T-helper 2 cell treated with Interferon-gamma antibody and Interleukin-4, amounts not matched to agents 5 μg/mL and 100 μg/mL, for 36 hours (primary cell): Measurements from ENCODE around the gene GSTM1.
"Not testable (repeated sequence)": the region's sequence is repeated elsewhere in the genome, so short reads cannot be mapped to it uniquely, and the experiment has no call there.

Experiments
- DNase-seq: peaks from one replicate; pipeline ENCODE4 v3.0.0; 2021; ENCODE audit warnings: low spot score
- H3K27ac Mint-ChIP-seq: one replicate; pipeline ENCODE4 v1.8.0; 2021; ENCODE audit warnings: mild to moderate bottlenecking, mixed read lengths
- H3K27me3 Mint-ChIP-seq: one replicate; pipeline ENCODE4 v1.8.0; 2021; ENCODE audit warnings: low read depth, mixed read lengths
- H3K36me3 Mint-ChIP-seq: one replicate; pipeline ENCODE4 v1.8.0; 2021; ENCODE audit warnings: low read depth, mixed read lengths
- H3K4me1 Mint-ChIP-seq: one replicate; pipeline ENCODE4 v1.8.0; 2021; ENCODE audit warnings: low read depth, mixed read lengths
- H3K4me3 Mint-ChIP-seq: one replicate; pipeline ENCODE4 v1.8.0; 2022; ENCODE audit warnings: mild to moderate bottlenecking, moderate library complexity, mixed read lengths
- H3K9me3 Mint-ChIP-seq: one replicate; pipeline ENCODE4 v1.8.0; 2021; ENCODE audit warnings: mixed read lengths

GSTM1 gene

GRCh38 chr1:109654519-109654918, 33.1 kb upstream of the GSTM1 start:
- H3K36me3 Mint-ChIP-seq: no peaks in the 10 kb centered on the region
- no peak overlapping the region for H3K27ac Mint-ChIP-seq
- no peak for DNase-seq
- H3K4me1 Mint-ChIP-seq: peaks cover 20% of the 10 kb centered on the region
- H3K9me3 Mint-ChIP-seq: no peaks in the 10 kb centered on the region
- peaks cover 39% of the 10 kb centered on the region for H3K27me3 Mint-ChIP-seq
- peak overlapping the region; percentile 40 for H3K4me3 Mint-ChIP-seq

DNA sequence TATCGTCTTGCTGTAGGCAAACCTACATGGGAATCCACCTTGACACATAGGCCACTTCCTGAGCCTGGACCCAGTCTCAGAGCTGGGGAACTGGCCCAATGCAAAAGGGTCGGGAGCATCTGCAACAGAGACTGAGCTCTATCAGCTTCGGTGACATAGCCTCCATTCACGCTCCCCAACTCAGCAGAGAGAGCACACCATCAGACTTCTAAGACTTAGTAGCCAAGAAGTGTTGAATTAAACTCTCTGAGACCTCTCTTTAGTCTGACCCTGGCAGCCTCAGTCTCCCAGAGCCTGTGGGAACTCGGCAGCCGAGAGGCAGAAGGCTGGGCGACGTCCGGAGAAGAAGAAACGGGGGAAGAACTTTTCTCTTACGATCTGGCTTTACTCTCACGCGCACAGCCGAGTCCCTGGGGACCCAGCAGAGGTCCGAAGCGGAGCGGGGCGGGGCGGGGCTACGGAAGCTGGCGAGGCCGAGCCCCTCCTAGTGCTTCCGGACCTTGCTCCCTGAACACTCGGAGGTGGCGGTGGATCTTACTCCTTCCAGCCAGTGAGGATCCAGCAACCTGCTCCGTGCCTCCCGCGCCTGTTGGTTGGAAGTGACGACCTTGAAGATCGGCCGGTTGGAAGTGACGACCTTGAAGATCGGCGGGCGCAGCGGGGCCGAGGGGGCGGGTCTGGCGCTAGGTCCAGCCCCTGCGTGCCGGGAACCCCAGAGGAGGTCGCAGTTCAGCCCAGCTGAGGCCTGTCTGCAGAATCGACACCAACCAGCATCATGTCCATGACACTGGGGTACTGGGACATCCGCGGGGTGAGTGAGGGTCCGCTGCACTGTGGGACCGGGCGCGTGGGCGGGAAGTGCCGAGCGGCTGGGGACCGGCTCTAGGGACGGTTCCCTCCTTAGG, 31.8 kb upstream of the GSTM1 start, which contains the start of gene GSTM4:
GSTM4 (plus strand) TSS at position 485 of the 905 bp plus-strand sequence; CDS start at position 776, 291 bp downstream.
- H3K36me3 Mint-ChIP-seq: peaks cover 1% of the 10 kb centered on the region
- H3K27me3 Mint-ChIP-seq: peaks cover 31% of the 10 kb centered on the region
- peaks cover 19% of the 10 kb centered on the region for H3K4me1 Mint-ChIP-seq
- DNase-seq: peak; percentile 64
- H3K27ac Mint-ChIP-seq: peak within 1 kb of the TSS; percentile 92
- peak within 1 kb of the TSS; percentile 92 for H3K4me3 Mint-ChIP-seq
- H3K9me3 Mint-ChIP-seq: no peaks in the 10 kb centered on the region

DNA sequence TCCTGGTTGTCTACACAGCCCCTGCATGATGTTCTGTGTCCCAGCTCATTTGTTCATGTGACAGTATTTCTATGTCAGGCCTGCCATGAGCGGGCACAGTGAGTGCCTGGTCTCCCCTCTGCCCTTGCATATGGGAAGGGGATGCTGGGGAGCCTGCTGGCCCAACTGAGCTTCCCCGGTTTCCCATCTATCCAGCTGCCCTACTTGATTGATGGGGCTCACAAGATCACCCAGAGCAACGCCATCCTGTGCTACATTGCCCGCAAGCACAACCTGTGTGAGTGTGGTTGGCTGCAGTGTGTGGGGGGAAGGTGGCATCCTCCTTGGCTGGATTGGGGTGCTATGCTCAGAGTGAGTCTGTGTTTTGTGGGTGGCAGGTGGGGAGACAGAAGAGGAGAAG, 30.2 kb upstream of the GSTM1 start:
- Mint-ChIP-seq H3K4me3 (peak overlapping the region; percentile 31), H3K27me3 (peaks cover 19% of the 10 kb centered on the region), H3K9me3 (no peaks in the 10 kb centered on the region), H3K36me3 (peaks cover 1% of the 10 kb centered on the region), H3K27ac (peak overlapping the region; percentile 37), H3K4me1 (peaks cover 19% of the 10 kb centered on the region)
- no peak for DNase-seq

- no peak overlapping the region for H3K4me3 Mint-ChIP-seq
These were observed 29.6 kb upstream of the GSTM1 start for GRCh38 chr1:109657970-109658369.

GRCh38 chr1:109658533-109659042, 29.0 kb upstream of the GSTM1 start:
- no peak overlapping the region for H3K27ac Mint-ChIP-seq
- DNase-seq: no peak
- no peak overlapping the region for H3K4me3 Mint-ChIP-seq
- no peaks in the 10 kb centered on the region for H3K9me3 Mint-ChIP-seq
- peaks cover 9% of the 10 kb centered on the region for H3K27me3 Mint-ChIP-seq
- H3K4me1 Mint-ChIP-seq: peaks cover 19% of the 10 kb centered on the region
- peaks cover 1% of the 10 kb centered on the region for H3K36me3 Mint-ChIP-seq

More at GRCh38 chr1:109657970-109658369, 29.6 kb upstream of the GSTM1 start:
- peaks cover 15% of the 10 kb centered on the region for H3K27me3 Mint-ChIP-seq
- peaks cover 19% of the 10 kb centered on the region for H3K4me1 Mint-ChIP-seq
- no peaks in the 10 kb centered on the region for H3K9me3 Mint-ChIP-seq
- no peak for DNase-seq
- peaks cover 1% of the 10 kb centered on the region for H3K36me3 Mint-ChIP-seq
- H3K27ac Mint-ChIP-seq: no peak overlapping the region

- no peak overlapping the region for H3K4me3 Mint-ChIP-seq
- no peak for DNase-seq
- no peak overlapping the region for H3K27ac Mint-ChIP-seq
- peaks cover 6% of the 10 kb centered on the region for H3K27me3 Mint-ChIP-seq
- H3K4me1 Mint-ChIP-seq: peaks cover 19% of the 10 kb centered on the region
- peaks cover 1% of the 10 kb centered on the region for H3K36me3 Mint-ChIP-seq
- H3K9me3 Mint-ChIP-seq: no peaks in the 10 kb centered on the region
These were observed 28.5 kb upstream of the GSTM1 start for GRCh38 chr1:109659145-109659544.

DNA sequence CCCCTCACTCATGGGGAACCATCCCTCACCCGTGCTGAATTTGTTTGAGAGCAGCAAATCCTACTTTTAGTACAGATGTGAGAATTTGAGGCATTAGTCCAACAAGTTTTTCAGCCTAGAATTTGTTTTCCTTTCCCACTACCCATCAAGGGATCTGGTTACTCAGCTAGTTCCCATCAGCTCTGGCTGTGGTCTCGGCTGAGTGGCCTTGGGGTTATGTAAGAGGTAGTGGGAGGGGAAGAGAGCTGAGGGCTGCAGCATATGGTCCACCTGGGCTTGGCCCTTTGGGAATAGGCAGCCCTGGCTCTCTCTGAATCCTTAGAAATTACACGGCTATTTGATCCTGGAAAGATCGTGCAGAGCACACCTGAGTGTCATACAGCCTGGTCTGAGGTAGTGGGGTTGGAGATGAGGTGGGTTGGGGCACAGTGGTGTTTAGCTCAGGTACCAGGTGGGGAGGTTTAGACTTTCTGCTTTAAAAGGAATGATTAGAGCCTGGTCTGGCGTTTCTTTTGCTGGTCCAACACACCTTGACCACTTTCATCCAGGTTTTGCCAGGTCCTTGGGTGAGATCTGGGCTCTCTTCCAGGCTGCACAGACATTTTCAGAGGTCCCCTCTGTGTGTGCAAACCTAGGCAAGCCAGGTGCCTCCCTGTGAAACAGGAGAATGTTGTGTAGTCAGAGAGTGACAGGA, 27.5 kb upstream of the GSTM1 start:
- H3K9me3 Mint-ChIP-seq: no peaks in the 10 kb centered on the region
- H3K36me3 Mint-ChIP-seq: peaks cover 1% of the 10 kb centered on the region
- no peaks in the 10 kb centered on the region for H3K27me3 Mint-ChIP-seq
- H3K4me3 Mint-ChIP-seq: no peak overlapping the region
- no peak overlapping the region for H3K27ac Mint-ChIP-seq
- H3K4me1 Mint-ChIP-seq: peaks cover 13% of the 10 kb centered on the region
- no peak for DNase-seq

DNA sequence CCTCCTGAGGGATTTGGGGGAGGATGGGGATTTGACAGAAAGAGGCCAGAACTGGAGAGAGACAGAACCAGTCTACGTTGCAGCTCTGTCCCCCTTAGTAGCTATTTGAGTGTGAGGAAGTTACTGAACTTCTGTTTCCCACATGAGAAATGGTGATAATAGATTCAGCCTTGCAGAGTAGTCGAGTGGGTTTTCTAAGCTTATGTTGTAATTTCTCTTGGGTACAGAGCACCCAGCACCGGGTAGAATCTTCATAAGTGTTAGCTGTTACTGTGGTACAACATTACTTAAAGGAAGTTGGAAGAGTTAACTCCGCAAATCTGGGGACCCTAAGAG, 27.0 kb upstream of the GSTM1 start:
- not testable (repeated sequence) for H3K27me3 Mint-ChIP-seq, H3K4me1 Mint-ChIP-seq, DNase-seq, H3K27ac Mint-ChIP-seq, H3K4me3 Mint-ChIP-seq, H3K36me3 Mint-ChIP-seq, H3K9me3 Mint-ChIP-seq

GRCh38 chr1:109661391-109661790, 26.2 kb upstream of the GSTM1 start:
- H3K27me3 Mint-ChIP-seq: no peaks in the 10 kb centered on the region
- peaks cover 4% of the 10 kb centered on the region for H3K4me1 Mint-ChIP-seq
- H3K36me3 Mint-ChIP-seq: peaks cover 1% of the 10 kb centered on the region
- peak overlapping the region; percentile 0 for H3K27ac Mint-ChIP-seq
- H3K9me3 Mint-ChIP-seq: no peaks in the 10 kb centered on the region
- no peak overlapping the region for H3K4me3 Mint-ChIP-seq
- DNase-seq: no peak

DNA sequence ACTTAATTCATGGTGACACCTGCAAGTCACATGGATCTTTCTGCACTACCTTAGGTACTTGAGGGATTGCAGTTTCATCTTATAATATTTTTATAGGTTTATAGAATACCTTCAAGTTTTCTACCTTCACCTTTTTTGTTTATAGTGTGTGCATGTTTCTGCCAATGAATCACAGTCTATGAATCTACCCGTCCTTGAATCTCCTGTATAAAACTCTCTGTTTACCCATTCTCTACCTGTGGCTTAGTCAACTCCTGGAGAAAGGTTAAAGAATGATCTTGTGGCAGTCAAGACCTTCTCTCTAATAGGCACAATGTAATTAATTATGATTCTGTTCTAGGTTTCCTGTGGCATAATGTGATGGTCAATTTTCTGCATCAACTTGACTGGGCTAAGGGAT, 22.9 kb upstream of the GSTM1 start:
- H3K9me3 Mint-ChIP-seq: no peaks in the 10 kb centered on the region
- no peaks in the 10 kb centered on the region for H3K27me3 Mint-ChIP-seq
- H3K27ac Mint-ChIP-seq: no peak overlapping the region
- peaks cover 3% of the 10 kb centered on the region for H3K36me3 Mint-ChIP-seq
- no peak overlapping the region for H3K4me3 Mint-ChIP-seq
- peaks cover 14% of the 10 kb centered on the region for H3K4me1 Mint-ChIP-seq
- no peak for DNase-seq

- Mint-ChIP-seq H3K27me3 (no peaks in the 10 kb centered on the region), H3K4me1 (peaks cover 22% of the 10 kb centered on the region), H3K27ac (no peak within 1 kb of the TSS), H3K9me3 (no peaks in the 10 kb centered on the region), H3K36me3 (peaks cover 2% of the 10 kb centered on the region), H3K4me3 (peak within 1 kb of the TSS; percentile 68)
- DNase-seq: peak; percentile 88
These were observed 20.0 kb upstream of the GSTM1 start, which contains the start of gene GSTM2 for GRCh38 chr1:109667452-109668122. Gene GSTM2 (plus strand): TSS chr1:109668057. CDS start chr1:109668116, 59 bp downstream.

- Mint-ChIP-seq H3K36me3 (peaks cover 2% of the 10 kb centered on the region), H3K27me3 (no peaks in the 10 kb centered on the region), H3K9me3 (no peaks in the 10 kb centered on the region), H3K4me1 (peaks cover 22% of the 10 kb centered on the region), H3K27ac (no peak overlapping the region), H3K4me3 (peak overlapping the region; percentile 68)
- DNase-seq: no peak
These were observed 19.4 kb upstream of the GSTM1 start for GRCh38 chr1:109668123-109668775.

DNA sequence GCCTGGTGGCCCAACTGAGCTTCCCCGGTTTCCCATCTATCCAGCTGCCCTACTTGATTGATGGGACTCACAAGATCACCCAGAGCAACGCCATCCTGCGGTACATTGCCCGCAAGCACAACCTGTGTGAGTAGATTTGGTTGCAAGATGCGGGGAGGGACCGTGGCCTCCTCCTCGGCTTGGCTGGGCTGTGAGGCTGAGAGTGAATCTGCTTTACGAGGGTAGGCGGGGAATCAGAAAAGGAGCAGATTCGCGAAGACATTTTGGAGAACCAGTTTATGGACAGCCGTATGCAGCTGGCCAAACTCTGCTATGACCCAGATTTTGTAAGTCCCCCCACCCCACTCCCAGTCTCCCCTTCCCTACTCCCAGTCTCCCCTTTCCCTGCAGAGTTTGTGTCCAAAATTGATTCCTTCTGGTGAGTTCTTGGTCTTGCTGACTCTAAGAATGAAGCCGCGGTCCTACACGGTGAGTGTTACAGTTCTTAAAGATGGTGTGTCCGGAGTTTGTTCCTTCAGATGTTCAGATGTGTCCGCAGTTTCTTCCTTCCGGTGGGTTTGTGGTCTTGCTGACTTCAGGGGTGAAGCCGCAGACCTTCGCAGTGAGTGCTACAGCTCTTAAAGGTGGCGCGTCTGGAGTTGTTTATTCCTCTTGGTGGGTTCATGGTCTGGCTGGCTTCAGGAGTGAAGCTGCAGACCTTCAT, 18.2 kb upstream of the GSTM1 start:
- Mint-ChIP-seq H3K27ac (peak overlapping the region; percentile 46), H3K9me3 (no peaks in the 10 kb centered on the region), H3K36me3 (peaks cover 2% of the 10 kb centered on the region), H3K27me3 (no peaks in the 10 kb centered on the region), H3K4me3 (peak overlapping the region; percentile 68), H3K4me1 (peaks cover 22% of the 10 kb centered on the region)
- peak; percentile 33 for DNase-seq
